Lung (tissue), 12 donors: ENCODE measurements around the gene ALPI. TPM values are rescaled to one million over a fixed set of nuclear protein-coding genes. Genes with fewer than 3 reads are reported as not detected.
A peak's percentile ranks its signal among the peaks of the same experiment; 100 is the strongest.
"Not testable (repeated sequence)": the region's sequence is repeated elsewhere in the genome, so short reads cannot be mapped to it uniquely, and the experiment has no call there.

Experiments used
- ATAC-seq: fragments of 200-7000 bp; cut with Tn5 transposase; one replicate; pipeline ENCODE4 v1.9.1; 2020; ENCODE audit warnings: moderate number of reproducible peaks; ENCODE audit not compliant: insufficient read depth, low FRiP score
- DNase-seq, 3 donors: peaks; one replicate each; pipeline ENCODE4 v3.0.0-alpha.2; 2013 to 2017
- H3K27ac ChIP-seq, 2 donors: one replicate each; pipeline ENCODE4 v1.5.1; 2013; ENCODE audit warnings: mild to moderate bottlenecking in 2 of 2, moderate library complexity in 2 of 2, control low read depth in 1 of 2, inconsistent platforms in 1 of 2, low read depth in 1 of 2, low read length in 1 of 2
- H3K27me3 ChIP-seq, 3 donors: one replicate each; pipeline ENCODE4 v1.5.1; 2013; ENCODE audit warnings: low read length in 2 of 3; ENCODE audit not compliant: control insufficient read depth in 3 of 3, insufficient read depth in 3 of 3
- H3K36me3 ChIP-seq, 4 donors: one replicate each; pipeline ENCODE4 v1.5.1; 2013; ENCODE audit warnings: low read length in 4 of 4, mild to moderate bottlenecking in 1 of 4, moderate library complexity in 1 of 4; ENCODE audit not compliant: control insufficient read depth in 4 of 4, insufficient read depth in 4 of 4
- H3K4me1 ChIP-seq, 5 donors: one replicate each; pipeline ENCODE4 v1.5.1; 2013; ENCODE audit warnings: low read length in 5 of 5, mild to moderate bottlenecking in 2 of 5, moderate library complexity in 1 of 5; ENCODE audit not compliant: control insufficient read depth in 5 of 5, insufficient read depth in 5 of 5
- H3K4me3 ChIP-seq: one replicate; pipeline ENCODE4 v1.5.1; 2013; ENCODE audit warnings: mild to moderate bottlenecking, control low read depth, moderate library complexity
- H3K9ac ChIP-seq, 2 donors: one replicate each; pipeline ENCODE4 v1.5.1; 2013; ENCODE audit warnings: low read length in 2 of 2, control low read depth in 1 of 2; ENCODE audit not compliant: insufficient read depth in 1 of 2
- H3K9me3 ChIP-seq, 4 donors: one replicate each; pipeline ENCODE4 v1.5.1; 2013; ENCODE audit warnings: low read length in 3 of 4, mild to moderate bottlenecking in 1 of 4, moderate library complexity in 1 of 4; ENCODE audit not compliant: control insufficient read depth in 4 of 4, insufficient read depth in 3 of 4
- CTCF ChIP-seq: IDR thresholded peaks from 2 replicates; pipeline ENCODE4 v1.5.1; 2012; ENCODE audit warnings: mild to moderate bottlenecking; ENCODE audit errors: control extremely low read depth, extremely low read depth
- WGBS, 2 donors: extraction: QIAGEN DNeasy Blood & Tissue Kit; methylation state at CpG; one replicate each; pipeline ENCODE4 v1.1.7; 2013; 5-methylcytosine and 5-hydroxymethylcytosine counted together
- polyA plus RNA-seq, 2 donors: library from polyadenylated mRNA; stranded (reverse); fragments of 200-250 nt; gene quantifications; one replicate each; pipeline ENCODE4 v1.2.1, GENCODE V29; 2013
- total RNA-seq, 2 donors: library from RNA; depleted of rRNA in 1 of 2; stranded (reverse); fragments of >200 nt in 1 of 2; gene quantifications; one replicate each; pipeline ENCODE4 v1.2.1, GENCODE V29; 2014 to 2021
- donor health status: control.
- donor health status: control.
- donor health status: Bipolar disorder and iron deficiency.
- donor health status: healthy.
- donor health status: DM: yes; HTN: yes; CAD: no.

Gene ALPI
- total and polyA plus RNA-seq, 4 donors, result not detected

- no peak for ATAC-seq
- no peak overlapping the region for H3K9ac ChIP-seq
- H3K27ac ChIP-seq, result no peak overlapping the region
- peaks cover 0 to 7% (median 0%) of the 10 kb centered on the region in 5 donors for H3K4me1 ChIP-seq
- peak in 2 of 3 donors; percentile 18 to 32 for DNase-seq
- no peaks in the 10 kb centered on the region for H3K36me3 ChIP-seq
- H3K9me3 ChIP-seq, result no peaks in the 10 kb centered on the region
- no peaks in the 10 kb centered on the region for H3K27me3 ChIP-seq
- TF ChIP-seq CTCF, result no peak
- 76 to 78% methylated on average over 21 of the region's 21 CpGs for WGBS, 2 donors
- no peak overlapping the region for H3K4me3 ChIP-seq
Measured at GRCh38 chr2:232444409-232445148, 11.4 kb upstream of the ALPI start.

DNA sequence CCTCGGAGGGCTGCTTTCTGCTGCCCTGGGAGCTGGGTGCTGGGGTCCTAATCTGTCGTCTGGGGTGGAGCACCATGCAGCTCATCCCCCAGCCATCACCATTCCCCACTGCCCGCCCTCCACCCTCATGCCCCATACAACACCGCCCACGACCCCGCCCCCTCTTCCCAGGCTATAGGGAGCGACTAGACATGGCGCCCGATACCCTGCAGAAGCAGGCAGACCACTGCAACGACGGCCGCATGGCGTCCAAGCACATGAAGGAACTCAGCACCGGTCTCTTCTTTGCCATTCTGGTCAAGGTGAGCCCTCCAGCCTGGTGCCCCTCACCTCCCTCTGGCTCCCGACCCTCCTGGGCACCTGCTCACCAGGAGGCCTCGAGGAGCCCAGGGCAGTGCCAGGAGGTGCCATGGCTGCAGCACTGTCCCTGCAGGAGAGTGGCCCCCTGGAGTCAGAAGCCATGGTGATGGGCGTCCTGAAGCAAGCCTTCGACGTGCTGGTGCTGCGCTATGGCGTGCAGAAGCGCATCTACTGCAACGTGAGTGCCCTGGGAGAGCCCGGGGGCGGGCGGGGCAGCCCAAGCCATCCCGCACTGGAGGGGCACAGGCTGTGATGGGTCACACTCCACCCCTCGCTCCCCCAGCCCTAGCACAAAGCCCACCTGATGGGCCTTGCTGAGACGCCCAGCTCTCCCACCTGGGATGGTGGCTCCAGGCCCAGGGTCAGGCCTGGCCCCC, 10.6 kb upstream of the ALPI start:
- ATAC-seq, H3K9me3 ChIP-seq, H3K27ac ChIP-seq, H3K4me1 ChIP-seq, H3K4me3 ChIP-seq, DNase-seq, H3K27me3 ChIP-seq, H3K36me3 ChIP-seq, H3K9ac ChIP-seq: not testable (repeated sequence)
- WGBS, 2 donors, result 80 to 87% methylated on average over 22 to 26 of the region's 29 CpGs

- not testable (repeated sequence) for H3K9ac ChIP-seq, H3K4me1 ChIP-seq, H3K9me3 ChIP-seq, H3K27me3 ChIP-seq, H3K27ac ChIP-seq, DNase-seq, H3K4me3 ChIP-seq, H3K36me3 ChIP-seq, ATAC-seq
- 29 to 42% methylated on average over 3 to 7 of the region's 9 CpGs for WGBS, 2 donors
Measured at GRCh38 chr2:232446266-232446777, 9.6 kb upstream of the ALPI start.

DNA sequence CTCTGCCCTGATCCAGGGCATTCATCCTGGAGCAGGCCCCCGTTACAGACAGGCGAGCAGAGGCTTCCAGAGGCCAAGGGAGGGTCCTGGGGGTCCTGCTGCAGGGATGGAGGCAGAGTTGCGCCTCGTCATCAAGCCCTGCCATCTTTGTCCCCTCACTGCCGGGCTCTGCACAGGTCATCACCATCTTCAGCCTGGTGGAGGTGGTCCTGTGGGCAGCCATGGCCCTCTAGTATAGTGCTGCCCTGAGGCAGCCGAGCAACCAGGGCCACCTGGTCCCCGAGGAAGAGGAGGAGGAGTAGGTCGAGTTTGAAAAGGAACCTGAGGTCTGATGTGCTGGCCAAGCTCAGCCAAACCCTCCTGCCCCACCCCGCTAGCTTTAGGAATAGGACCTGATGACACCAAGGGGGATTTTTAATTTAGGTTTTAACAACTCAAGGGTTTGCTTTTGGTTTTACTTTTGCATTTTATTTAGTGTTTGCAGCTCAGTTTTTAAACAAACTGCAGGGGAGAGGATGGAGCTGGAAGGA, 8.8 kb upstream of the ALPI start:
- ATAC-seq (no peak), DNase-seq (no peak)
- peaks cover 0 to 7% (median 2%) of the 10 kb centered on the region in 5 donors for H3K4me1 ChIP-seq
- no peaks in the 10 kb centered on the region for H3K27me3 ChIP-seq
- no peak for TF ChIP-seq CTCF
- H3K27ac ChIP-seq, result no peak overlapping the region
- no peaks in the 10 kb centered on the region for H3K36me3 ChIP-seq
- WGBS, 2 donors, result 79 to 88% methylated on average over 9 of the region's 9 CpGs
- no peaks in the 10 kb centered on the region for H3K9me3 ChIP-seq
- no peak overlapping the region for H3K4me3 ChIP-seq
- H3K9ac ChIP-seq, result no peak overlapping the region
